Measurements from ENCODE around the gene CMSS1. TPM values are rescaled to one million over a fixed set of nuclear protein-coding genes. Genes with fewer than 3 reads are reported as not detected.

The CMSS1 gene
- total and polyA plus RNA-seq, 11 donors: 13.5 to 48.4 (median 34.8) TPM

DNA sequence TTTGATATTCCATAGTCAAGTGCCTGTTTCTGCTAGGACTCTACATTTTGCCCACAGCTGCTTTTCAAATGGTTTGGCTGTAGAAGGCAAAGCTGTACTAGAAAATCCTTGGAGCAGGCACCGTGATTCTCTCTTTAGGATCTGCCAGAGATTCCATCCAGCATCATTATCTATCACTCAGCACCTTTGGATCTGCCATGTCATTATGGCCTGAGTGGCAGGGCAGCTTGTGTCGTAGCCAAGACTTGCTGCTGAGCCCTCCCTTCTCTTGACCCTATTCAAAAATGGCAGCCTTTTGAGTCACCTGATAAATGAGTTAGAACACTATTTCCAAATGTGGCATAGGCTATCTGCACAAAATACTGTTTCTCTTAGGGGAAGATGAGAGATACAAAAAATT, 8.1 kb upstream of the CMSS1 start:
- no peak overlapping the region for H3K4me3 ChIP-seq
- H3K36me3 ChIP-seq: no peaks in the 10 kb centered on the region
- H3K9me3 ChIP-seq: peaks cover 0 to 13% (median 8%) of the 10 kb centered on the region in 12 donors
- ATAC-seq (peak in 3 of 4 donors; percentile 24 to 49 (median 29)), DNase-seq (no peak)
- WGBS, 4 donors: 41 to 58% (median 50%) methylated on average over 2 of the region's 2 CpGs
- no peaks in the 10 kb centered on the region for H3K27me3 ChIP-seq
- no peak overlapping the region for H3K27ac ChIP-seq
- intact Hi-C loops (cut with DNase I): loop anchor here in 2 of 10 donors (5.0 kb wide), 2 partner anchors 782 to 792 kb away; no protein-coding TSS in a partner anchor
- H3K4me1 ChIP-seq: peaks cover 0 to 5% (median 0%) of the 10 kb centered on the region in 12 donors
- TF ChIP-seq POLR2A (IDR thresholded peaks at IDR 0.05): no peak
- TF ChIP-seq, protein P1, sequence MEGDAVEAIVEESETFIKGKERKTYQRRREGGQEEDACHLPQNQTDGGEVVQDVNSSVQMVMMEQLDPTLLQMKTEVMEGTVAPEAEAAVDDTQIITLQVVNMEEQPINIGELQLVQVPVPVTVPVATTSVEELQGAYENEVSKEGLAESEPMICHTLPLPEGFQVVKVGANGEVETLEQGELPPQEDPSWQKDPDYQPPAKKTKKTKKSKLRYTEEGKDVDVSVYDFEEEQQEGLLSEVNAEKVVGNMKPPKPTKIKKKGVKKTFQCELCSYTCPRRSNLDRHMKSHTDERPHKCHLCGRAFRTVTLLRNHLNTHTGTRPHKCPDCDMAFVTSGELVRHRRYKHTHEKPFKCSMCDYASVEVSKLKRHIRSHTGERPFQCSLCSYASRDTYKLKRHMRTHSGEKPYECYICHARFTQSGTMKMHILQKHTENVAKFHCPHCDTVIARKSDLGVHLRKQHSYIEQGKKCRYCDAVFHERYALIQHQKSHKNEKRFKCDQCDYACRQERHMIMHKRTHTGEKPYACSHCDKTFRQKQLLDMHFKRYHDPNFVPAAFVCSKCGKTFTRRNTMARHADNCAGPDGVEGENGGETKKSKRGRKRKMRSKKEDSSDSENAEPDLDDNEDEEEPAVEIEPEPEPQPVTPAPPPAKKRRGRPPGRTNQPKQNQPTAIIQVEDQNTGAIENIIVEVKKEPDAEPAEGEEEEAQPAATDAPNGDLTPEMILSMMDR (IDR thresholded peaks at IDR 0.05): no peak

DNA sequence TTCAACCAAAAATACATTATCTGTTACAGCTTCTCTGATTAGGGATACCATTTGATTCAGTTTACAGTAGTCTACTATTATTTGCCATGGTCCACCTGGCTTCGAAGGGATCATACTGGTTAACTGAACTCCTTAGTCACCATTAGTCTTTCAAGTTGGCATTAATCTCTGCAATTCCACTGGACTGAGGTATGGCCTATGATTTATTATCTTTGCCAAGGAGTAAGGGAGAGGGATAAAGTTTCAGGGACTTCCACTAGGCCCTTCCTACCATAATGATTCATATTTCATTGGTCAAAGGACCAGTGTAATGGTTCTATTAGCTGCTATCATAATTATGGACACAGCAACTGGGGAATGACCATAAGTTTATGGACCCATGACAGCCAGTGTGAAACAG, 7.3 kb upstream of the CMSS1 start:
- ATAC-seq (no peak), DNase-seq (no peak)
- Histone ChIP-seq H3K27me3 (no peaks in the 10 kb centered on the region), H3K9me3 (peaks cover 0 to 4% (median 1%) of the 10 kb centered on the region in 12 donors), H3K36me3 (no peaks in the 10 kb centered on the region), H3K27ac (no peak overlapping the region), H3K4me1 (peaks cover 0 to 5% (median 0%) of the 10 kb centered on the region in 12 donors), H3K4me3 (no peak overlapping the region)
- intact Hi-C loops (cut with DNase I): no loop called here
- no peak for TF ChIP-seq POLR2A (IDR thresholded peaks at IDR 0.05)
- TF ChIP-seq, protein P1 (IDR thresholded peaks at IDR 0.05): no peak
- WGBS, 4 donors: 89 to 96% (median 93%) methylated on average over 1 of the region's 1 CpG

DNA sequence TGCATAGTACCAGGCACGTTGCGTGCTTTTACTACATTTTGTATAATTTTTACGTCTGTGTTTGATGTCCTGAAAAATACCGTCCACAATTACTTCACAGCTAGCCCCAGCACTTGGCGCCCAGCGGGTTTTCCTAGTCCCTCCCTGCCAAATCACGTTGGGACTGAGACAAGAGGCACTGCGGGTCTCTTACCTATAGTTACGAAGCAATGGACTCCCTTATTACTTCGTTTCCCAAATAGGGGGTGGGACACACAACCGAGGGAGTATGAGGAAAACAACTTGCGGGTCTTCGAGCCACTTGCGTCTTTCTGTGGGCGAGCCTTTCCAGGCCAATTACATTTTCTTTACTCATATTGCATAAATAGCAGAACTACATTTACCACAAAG, 620 bp upstream of the CMSS1 start:
- Histone ChIP-seq H3K9me3 (no peaks in the 10 kb centered on the region), H3K4me3 (peak overlapping the region; percentile 40 to 94 (median 80)), H3K27me3 (no peaks in the 10 kb centered on the region), H3K36me3 (no peaks in the 10 kb centered on the region), H3K4me1 (peaks cover 0 to 24% (median 12%) of the 10 kb centered on the region in 12 donors), H3K27ac (peak overlapping the region in 11 of 12 donors; percentile 79 to 93 (median 88))
- DNase-seq: peak in 1 of 5 donors; percentile 32
- intact Hi-C loops (cut with DNase I): loop anchor here in 1 of 10 donors (5.0 kb wide), 1 partner anchor 890 kb away; the partner anchor contains the start of gene TFG
- TF ChIP-seq POLR2A (IDR thresholded peaks at IDR 0.05): no peak
- TF ChIP-seq, protein P1 (IDR thresholded peaks at IDR 0.05): no peak
- ATAC-seq: peak in 3 of 4 donors; percentile 1 to 22 (median 18)
- WGBS, 4 donors: 2 to 3% (median 3%) methylated on average over 14 to 15 of the region's 15 CpGs

DNA sequence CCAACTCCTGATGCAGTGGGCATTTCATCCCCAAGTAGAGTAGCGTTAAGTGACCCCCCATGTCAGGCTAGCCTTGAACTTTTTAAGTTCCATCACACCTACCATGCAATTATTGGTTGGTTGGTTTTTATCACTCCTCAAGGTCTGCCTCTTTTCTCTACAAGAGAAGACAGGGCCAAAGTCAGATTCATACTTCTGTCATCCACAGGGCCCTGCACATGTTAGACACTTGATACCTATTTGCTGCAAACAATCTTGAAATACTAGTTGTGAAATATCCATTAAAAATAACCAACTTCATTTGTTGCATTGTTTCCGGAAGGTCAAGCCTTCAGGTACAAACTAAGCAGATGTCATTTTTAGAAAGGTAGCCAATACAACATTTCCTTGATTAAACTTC, 1.2 kb downstream of the CMSS1 start:
- DNase-seq: no peak
- WGBS, 4 donors: 88 to 97% (median 91%) methylated on average over 2 of the region's 2 CpGs
- H3K4me3 ChIP-seq: peak overlapping the region in 6 of 12 donors; percentile 75 to 94 (median 83)
- no peak for TF ChIP-seq POLR2A (IDR thresholded peaks at IDR 0.05)
- TF ChIP-seq, protein P1 (IDR thresholded peaks at IDR 0.05): no peak
- H3K4me1 ChIP-seq: peaks cover 0 to 24% (median 12%) of the 10 kb centered on the region in 12 donors
- no peak for ATAC-seq
- H3K9me3 ChIP-seq: no peaks in the 10 kb centered on the region
- no peaks in the 10 kb centered on the region for H3K36me3 ChIP-seq
- intact Hi-C loops (cut with DNase I): loop anchor here in 1 of 10 donors (5.0 kb wide), 1 partner anchor 888 kb away; the partner anchor contains the start of gene TFG
- H3K27me3 ChIP-seq: no peaks in the 10 kb centered on the region
- H3K27ac ChIP-seq: peak overlapping the region in 1 of 12 donors; percentile 92

Measured in heart left ventricle (tissue), 16 donors.